Measurements from ENCODE around the gene SPSB3.

The SPSB3 gene

DNA sequence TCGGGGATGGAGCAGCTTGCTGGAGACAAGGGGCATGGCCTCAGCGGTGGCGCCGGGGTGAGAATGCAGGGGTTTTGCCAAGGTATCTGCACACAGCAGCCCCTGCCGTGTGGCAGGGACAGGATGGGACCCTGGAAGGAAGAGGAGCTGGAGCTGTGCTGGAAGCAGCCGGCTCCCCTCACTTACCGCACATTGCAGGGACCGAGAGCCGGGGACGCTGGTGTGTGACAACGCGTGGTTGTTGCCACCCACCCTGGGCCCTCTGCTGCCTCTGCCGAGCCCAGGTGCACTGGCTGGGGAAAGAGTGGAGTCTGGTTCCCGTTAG is 3.4 kb upstream of the SPSB3 start:
- TF ChIP-seq, protein P1, sequence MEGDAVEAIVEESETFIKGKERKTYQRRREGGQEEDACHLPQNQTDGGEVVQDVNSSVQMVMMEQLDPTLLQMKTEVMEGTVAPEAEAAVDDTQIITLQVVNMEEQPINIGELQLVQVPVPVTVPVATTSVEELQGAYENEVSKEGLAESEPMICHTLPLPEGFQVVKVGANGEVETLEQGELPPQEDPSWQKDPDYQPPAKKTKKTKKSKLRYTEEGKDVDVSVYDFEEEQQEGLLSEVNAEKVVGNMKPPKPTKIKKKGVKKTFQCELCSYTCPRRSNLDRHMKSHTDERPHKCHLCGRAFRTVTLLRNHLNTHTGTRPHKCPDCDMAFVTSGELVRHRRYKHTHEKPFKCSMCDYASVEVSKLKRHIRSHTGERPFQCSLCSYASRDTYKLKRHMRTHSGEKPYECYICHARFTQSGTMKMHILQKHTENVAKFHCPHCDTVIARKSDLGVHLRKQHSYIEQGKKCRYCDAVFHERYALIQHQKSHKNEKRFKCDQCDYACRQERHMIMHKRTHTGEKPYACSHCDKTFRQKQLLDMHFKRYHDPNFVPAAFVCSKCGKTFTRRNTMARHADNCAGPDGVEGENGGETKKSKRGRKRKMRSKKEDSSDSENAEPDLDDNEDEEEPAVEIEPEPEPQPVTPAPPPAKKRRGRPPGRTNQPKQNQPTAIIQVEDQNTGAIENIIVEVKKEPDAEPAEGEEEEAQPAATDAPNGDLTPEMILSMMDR (conservative IDR thresholded peaks at IDR 0.05) = no peak
- H3K27ac ChIP-seq = no peak overlapping the region

DNA sequence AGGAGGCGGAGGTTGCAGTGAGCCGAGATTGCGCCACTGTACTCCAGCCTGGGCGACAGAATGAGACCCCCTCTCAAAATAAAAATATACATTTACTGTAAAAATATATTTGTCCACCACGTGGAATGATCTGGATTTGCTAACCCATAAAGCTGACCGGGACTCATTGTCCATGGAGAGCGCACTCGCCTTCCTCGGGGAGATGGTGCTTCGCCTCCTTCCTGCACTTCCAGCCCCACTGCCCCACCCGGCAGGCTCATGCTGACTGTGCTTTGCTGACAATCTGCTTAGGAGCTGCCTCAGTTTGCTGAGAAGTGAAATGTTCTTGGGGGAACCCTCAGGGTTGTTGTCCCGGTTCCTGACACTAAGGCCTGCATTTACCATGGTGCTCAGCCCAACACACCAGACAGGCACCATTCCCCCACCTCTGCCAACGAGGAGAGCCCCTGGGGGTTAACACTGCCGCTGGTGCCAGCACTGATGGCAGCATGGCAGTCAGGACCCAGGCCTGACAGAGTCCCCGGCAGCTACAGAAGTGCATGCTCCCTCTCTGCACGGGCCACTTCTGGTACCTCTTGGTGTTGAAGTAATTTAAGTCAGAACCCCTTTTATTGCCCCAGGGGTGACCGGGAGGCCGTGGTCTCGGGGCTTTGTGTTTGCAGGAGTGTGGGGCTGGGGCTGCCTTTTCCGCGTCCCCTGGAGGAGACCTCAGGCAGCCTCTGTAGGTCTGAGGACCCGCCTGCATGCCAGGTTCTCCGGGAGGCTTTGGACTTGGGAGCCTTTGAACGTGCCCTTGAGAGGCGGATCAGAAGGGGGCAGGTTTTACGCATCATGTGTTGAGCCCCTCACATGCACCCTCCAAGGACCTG is 2.8 kb upstream of the SPSB3 start:
- TF ChIP-seq, protein P1 (conservative IDR thresholded peaks at IDR 0.05) = no peak

DNA sequence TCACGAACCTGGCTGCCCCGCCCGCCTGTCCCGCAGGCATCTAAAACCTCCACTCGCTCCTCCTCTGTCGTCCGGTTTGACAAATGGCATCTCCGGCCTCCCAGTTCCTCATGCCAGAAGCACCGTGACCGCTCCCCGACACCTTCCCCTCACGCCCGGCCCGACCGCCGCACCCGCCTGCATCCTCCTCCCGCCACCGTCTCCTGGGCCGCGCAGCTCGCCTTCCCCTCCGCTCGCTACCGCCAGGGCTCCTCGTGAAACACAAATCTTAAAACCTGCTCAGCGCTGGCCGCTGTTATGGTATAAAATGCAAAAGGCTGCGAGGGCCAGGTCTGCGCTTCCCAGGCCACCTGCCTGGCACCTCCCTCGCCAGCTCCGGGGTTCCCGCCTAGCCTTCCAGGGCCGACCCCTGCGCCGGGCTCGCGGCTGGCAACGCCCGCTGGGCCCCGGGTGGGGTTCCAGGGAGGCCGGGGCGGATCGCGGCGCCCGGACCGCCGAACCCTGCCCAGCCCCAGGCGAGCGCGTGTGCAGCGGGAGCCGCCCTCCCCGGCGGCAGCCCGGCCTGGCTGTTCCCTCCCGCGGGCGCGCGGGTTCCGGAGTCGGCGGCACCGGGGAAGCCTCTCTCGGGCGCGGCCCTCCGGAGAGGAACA is 488 bp downstream of the SPSB3 start:
- TF ChIP-seq, protein P1 (conservative IDR thresholded peaks at IDR 0.05) = no peak
- H3K27ac ChIP-seq = peak overlapping the region; percentile 77

More for the DNA sequence above, 2.8 kb upstream of the SPSB3 start:
- H3K27ac ChIP-seq = no peak overlapping the region

DNA sequence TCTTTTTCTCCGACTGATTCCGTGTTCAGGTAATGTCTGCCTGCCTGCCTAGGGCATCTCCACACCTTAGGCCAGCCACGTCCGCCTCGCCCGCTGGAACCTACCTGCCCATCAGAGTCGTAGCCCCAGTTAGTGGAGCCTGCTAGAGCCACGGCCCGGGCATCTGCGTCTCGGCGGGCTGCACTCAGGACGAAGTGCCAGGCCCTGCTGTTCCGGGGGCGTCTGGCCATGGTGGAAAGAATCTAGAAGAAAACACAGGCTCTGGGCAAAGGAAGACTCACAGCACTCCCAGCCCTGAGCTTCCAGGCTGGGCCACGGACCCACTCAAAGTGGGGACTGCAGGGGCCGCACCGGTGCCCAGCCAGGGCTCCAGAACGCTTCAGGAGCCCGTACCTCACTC is 1.1 kb downstream of the SPSB3 start:
- TF ChIP-seq, protein P1 (conservative IDR thresholded peaks at IDR 0.05) = no peak
- H3K27ac ChIP-seq = peak overlapping the region; percentile 77

DNA sequence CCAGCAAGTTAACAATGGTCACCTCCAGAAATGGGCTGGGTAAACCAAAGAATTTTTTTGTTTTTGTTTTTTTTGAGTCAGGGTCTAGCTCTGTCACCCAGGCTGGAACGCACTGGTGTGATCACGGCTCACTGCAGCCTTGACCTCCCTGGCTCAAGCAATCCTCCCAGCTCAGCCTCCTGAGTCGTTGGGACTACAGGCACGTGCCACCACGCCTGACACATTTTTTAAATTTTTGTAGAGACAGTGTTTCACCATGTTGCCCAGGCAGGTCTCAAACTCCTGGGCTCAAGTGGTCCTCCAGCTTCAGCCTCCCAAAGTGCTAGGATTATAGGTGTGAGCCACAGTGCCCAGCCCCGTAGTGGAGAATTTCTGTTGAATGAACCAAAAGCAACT is 1.7 kb downstream of the SPSB3 start:
- TF ChIP-seq, protein P1 (conservative IDR thresholded peaks at IDR 0.05) = no peak
- peak overlapping the region; percentile 77 for H3K27ac ChIP-seq

DNA sequence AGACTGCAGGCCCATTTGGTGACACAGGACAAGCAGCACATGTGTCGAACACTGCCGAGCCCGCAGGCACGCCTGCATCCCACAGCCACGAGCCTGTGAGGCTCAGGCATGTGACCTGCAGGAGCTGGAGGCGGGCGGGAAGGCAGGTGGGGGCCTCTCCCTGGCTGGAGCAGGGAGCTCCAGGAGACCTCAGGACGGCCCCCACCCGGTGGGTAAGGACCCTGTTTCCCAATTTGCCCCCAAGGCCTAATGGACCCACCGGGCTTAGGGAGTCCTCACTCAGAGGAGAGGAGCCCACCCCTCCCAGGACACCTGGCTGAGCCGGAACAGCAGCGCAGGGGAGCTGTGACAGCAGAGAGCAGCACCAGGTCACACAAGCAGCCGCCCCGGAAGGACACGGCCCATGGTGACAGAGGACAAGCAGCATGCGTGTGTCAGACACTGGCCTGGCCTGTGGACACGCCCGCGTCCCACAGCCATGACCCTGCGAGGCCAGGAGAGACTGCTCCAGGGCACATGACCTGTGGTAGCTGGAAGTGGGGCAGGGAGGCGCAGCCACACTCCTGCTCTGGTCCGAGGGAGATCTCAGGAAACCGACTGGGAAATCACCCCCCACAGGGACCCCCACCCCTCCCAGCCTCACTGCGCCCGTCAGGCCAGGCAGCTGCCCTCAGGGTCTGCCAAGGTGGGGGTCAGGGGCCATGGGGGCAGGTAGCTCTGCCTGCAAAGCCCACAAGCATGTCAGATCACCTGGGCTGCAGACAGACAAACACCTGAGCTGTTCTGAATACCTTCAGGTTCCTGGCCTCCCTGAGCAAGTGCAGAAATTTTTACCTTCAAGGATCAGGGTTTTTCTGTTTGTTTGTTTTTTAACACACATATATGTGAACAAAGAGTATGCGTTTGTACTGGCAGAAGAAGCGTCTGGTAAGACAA is 2.4 kb downstream of the SPSB3 start:
- peak overlapping the region; percentile 77 for H3K27ac ChIP-seq
- TF ChIP-seq, protein P1 (conservative IDR thresholded peaks at IDR 0.05) = no peak

DNA sequence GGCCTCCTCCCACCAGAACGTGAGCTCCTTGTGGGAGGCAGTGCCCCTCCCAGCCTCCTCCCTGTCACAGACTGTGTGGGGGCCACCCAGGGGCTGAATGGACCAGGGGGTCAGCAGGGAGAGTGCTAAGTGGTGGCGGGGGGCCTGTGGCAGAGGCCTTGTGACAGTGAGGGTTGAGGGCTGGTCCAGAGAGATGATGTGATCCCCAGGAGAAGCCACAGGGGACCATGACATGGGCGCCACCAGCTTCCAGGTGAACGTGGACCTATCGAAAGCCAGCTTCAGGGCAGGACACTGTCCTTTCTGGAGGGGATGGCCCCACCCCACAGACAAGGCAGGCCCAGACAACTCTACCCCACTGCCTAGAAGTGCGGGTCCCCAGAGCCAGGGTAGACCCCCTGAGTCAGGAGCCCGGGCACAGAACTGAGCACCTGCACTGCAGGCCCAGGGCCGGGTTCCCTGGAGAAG is 3.1 kb downstream of the SPSB3 start:
- H3K27ac ChIP-seq = peak overlapping the region; percentile 77

More for the DNA sequence above, 3.1 kb downstream of the SPSB3 start:
- TF ChIP-seq, protein P1 (conservative IDR thresholded peaks at IDR 0.05) = no peak

Data from VCaP (cell line).